HG03103 (cell line): ENCODE data around the gene SQSTM1.
A peak's percentile ranks its signal among the peaks of the same experiment; 100 is the strongest.

Experiments used
- ATAC-seq: cut with Tn5 transposase; IDR thresholded peaks from one replicate; pipeline ENCODE4 v1.9.1; 2021; ENCODE audit warnings: low read depth; ENCODE audit not compliant: unreplicated experiment

Gene SQSTM1

DNA sequence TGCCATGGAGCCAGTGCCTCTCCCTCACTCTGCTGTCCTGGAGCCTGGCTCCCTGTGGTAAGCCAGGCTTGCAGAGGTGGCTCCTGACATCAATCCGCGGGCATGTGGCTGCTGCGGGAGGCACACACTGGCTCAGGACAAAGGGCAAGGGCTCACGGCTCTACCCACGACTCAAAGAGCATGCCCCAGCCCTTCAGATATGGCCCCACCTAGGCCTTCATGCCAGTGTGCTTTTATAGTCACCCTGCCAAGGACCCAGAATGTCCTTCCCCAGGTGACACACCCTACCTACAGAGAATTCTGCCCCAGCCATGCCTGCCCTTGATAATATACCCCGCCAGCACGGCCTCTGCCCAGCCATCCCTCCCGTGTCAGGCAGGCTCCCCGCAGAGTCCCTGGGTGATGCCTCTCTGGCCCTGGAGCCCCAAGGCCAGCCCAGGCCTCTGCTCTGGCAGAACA is 15.6 kb upstream of the SQSTM1 start:
- no peak for ATAC-seq

DNA sequence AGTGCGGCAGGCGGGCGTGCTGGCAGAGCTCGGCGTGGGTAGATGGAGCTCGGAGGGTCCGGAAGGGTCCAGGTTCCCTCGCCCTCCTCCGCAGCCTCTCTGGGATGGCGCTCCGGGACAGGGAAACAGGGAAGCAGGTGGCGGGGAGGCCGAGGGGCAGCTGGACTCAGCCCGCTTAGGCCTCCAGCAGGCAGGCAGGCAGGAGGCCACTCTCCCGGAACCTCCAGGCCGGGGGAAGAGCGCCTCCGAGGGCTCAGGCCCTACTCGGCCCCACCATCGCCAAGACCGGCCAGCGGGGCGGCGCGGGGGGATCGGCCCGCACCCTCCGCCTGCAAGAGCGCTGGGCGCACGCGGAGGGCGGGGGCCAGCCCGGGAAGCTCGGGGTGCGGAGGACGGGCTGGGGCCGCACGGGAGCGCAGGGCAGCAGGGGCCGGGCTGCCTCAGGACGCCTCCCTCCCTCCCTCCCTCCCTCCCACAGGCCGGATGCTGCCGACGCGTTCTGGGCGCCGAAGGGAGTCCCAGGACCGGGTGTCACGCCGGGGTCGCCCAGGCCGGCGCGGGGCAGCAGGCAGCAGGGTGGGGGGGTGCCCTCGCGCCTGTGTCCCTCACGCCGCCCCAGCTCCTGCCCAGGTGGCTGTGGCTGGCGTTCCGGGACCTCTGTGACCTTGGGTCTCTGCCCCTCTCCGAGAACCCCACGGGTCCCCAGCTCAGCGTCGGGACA is 15.0 kb upstream of the SQSTM1 start:
- ATAC-seq: peak; percentile 14

DNA sequence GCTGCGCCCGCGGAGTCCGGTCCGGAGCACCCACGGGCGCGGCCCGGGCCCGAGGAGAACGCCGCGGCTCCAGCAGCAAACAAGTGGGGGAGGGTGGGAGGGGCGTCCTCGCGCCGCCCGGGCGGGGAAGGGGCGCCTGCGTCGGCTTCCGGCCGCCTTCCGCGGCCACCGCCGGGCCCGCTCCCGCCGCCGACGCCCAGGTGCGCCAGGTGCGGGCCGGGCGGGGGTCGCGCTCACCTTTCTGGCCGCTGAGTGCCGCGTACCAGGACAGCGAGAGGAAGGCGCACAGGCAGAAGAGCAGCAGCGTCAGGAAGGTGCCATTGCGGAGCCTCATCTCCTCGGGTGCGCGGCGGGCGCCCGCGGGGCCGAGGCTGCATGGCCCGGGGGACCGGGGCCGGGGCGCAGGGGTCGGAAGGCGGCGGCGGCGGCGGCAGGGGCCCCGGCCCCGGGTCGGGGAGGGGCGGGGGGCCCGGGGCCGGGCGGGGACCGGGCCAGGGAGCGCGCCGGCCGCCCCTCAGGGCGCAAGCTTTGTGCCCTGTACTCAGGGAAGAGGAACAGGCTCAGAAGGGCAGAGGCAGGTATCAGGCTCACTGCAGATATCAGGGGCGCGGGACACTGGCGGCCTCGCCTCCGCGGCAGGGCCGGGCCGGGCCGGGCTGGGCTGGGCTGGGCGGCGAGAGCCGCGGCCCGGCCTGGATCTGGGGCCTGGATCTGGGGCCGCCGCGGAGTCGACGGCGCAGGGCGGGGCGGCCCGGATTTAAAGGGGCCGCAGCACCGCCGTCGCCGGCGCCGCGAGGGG is 14.3 kb upstream of the SQSTM1 start, which contains the start of gene MGAT4B:
Gene MGAT4B (minus strand): TSS at position 617 of the 799 bp plus-strand sequence. CDS start 283 bp downstream, at position 334.
- peak; percentile 53 for ATAC-seq

DNA sequence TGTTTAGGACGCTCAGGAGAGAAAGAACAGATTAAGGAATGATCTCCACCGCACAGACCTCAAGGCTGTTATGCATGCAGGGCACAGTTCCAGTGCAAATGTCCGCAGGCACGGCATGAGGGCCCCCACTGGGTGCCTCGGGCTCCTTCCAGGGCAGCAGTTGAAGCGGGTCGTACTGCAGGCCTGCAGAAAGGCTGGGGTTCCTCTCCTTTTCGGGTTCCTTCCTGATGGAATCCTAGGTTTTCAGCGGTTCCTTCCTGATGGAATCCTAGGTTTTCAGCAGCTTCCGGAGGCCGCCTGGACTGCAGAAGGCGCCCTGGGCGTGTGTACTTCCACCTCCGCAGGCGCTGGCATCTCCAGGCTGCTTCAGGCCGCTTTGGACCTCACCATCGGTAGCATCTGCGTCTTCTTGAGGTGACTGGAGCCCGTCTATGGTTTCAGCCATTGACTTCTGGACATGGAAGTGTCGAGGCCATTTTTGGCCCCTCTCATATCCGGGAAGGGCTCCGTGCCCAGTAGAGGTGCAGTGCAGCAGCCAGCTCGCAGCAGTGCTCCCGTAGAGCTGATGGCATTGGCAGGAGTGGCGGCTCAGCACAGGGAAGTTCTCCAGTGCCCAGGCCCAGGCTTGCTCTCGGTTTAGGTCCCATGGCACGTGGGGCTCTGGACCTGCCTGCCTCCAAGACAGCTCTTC is 8.4 kb upstream of the SQSTM1 start:
- no peak for ATAC-seq

DNA sequence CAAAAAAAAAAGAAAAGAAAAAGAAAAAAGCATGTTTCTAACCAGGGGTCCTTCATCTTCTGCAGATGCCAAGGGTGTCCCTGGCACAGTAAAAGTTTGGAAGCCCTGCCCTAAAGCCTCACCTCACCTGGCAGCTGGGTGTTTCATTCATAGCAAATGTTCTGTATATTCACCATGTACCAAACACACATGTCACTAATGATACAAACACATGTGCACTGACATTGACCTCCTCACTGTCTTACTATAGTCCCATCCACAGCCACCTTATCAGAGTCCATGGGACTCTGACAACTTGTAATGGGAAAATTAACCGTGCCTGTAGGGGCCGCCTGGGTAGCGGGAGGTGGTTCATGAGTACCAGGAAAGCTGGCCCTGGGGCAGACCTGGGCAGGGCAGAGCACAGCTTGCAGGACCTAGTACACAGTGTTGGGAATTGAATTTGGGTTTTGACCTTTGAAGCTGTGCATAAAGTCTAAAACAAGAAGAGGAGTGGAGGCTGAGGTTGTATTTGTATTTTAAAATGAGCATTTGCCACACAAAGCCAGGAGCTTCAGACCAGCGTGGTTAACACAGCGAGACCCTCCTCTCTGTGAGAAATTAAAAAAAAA is 7.6 kb upstream of the SQSTM1 start:
- no peak for ATAC-seq

DNA sequence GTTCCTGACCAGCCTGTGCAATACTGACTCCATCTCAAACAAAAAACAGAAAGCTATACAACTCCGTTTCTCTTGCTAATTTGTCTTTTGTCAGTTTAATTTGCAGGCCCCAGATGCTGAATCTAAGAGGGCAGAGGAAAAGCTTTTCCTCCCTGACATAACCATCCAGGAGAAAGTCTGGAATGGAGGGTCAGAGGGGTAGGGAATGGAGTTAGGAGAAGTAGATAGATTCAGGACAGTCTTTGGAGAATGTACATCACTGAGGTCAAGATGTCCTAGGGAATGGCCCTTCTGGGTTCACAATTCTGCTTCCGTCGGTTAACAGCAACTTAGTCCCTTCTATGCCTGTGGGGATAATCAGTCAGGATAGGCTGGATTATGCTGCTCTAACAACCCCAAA is 6.6 kb upstream of the SQSTM1 start:
- no peak for ATAC-seq

DNA sequence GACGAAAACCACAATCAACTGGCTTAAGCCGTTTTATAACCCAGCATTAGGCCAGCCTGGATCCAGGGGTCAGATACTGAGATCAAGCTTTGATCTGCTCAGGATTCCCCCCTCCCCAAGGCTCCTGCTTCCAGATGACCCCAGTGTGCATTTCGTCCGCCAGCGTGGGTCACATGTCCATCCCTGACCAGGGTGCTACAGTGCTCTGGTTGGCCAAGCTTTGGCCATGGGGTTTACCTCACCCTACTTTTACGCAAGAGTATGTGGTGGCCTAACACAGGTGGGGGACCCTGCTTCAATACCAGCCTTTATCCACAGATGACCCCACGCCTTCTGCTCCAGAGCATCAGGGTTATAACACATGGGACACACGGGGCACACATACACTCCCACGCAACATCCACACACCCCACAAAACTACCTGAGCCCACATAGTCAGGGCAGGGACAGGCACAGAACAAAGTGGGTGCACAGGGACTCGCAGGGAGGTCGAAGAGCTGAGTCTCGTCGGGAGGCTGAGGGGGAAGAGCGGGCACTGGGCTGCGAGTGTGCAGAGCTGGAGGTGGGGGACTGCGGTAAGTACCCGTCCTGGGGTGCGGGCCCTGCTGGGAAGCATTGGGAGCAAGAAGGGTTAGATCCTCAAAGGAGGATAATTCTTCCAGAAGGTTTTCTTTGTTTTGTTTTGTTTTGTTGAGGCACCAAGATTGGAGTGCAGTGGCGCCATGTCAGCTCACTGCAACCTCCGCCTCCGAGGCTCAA is 5.0 kb upstream of the SQSTM1 start:
- no peak for ATAC-seq

DNA sequence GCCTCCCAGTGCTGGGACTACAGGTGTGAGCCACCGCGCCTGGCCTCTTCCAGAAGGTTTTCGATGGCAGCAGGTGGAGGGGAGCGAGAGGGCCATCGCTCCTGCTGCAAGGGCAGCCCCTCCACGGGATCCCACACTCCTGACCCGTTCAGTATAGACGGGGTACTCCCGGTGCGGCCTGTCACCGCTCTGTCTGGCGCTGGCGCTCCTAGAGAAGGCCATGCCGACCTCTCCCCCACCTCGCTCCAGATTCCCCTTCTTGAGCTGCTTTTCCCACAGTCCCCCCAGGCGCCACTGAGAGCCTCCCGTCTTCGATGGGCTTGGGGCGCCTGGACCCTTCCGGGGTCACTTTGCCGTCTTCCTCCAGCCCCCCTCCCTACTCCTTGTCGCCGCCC is 4.3 kb upstream of the SQSTM1 start:
- ATAC-seq: no peak

DNA sequence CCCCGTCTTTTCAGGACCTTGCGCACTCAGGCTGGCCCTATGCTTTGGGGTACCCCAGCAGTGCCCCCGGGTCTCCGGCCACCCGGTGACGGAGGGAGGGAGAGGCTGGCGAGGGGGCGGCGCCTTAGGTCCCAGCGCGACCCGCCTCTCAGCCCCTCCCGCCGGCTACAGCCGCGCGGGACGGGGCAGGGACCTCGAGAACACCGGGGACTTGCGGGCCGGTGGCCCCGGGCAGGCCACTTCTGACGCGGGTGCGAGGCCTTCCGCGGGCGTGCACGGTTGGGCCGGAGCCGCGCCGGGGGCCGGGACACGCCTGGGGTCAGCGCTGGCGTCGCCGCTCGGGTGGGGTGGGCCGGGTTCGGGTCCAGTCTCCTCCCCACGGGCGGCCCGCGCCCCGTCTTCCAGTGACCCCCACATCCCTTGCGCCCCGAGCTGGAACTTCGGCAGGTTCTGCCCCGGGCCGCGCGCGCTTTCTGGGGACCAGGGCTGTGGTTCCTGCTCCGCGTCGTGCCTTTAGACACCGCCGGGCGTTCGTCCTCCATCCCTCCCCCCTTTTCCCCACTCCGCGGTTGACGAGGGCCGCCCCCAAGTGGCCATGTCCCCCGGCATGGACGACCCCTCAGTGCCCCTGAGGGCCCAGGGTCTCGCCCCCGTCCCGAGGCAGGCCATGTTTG is 3.8 kb upstream of the SQSTM1 start:
- ATAC-seq: no peak

DNA sequence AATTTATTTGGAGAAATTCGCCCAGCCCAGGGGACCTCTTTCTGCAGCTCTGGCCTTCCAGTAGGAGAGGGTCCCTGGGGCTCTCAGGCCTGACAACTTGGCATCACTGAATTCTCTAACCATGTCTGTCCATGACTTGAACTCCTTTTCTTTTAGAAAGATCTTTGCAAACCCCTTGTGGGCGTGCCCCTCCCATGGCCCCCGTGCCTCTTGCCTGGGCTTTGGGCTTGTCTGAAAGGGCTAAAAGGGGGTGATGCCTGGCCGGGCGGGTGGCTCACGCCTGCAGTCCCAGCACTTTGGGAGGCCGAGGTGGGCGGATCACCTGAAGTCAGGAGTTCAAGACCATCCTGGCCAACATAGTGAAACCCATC is 3.2 kb upstream of the SQSTM1 start:
- ATAC-seq: no peak

DNA sequence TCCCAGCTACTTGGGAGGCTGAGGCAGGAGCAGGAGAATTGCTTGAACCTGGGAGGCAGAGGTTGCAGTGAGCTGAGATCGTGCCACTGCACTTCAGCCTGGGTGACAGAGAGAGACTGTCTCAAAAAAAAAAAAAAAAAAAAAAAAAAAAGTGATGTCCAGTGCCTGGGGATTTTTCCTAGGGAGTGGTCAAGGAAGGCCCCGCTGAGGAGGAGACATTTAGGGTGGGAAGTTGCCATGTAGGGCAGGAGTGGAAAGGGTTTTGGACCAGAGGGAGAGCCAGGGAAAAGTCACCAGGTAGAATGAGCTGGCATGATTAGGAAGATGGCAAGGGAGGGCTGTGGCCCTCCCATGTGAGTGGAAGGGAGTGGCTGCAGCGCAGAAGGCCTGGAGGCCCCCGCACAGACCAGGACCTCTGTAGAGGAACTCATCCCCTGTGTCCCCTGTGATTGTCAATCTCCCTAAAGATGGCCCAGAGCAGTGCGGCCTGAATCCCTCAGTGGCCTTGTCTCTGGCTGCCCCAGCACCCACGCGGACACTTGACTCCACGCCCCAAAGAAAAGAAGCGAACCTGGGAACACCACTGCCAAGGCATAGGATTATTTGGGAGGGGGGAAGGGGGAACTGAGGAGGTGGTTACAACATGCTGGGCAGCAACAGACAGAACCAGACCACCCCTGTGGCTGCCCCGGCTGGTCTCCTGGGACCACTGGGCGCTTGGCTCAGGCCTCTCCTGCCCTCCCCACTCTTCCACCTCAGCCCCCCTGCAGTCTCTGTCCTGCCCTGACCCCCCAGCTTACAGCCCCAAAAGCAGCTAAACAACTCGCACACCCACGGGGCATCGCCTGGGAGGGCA is 2.6 kb upstream of the SQSTM1 start:
- no peak for ATAC-seq

DNA sequence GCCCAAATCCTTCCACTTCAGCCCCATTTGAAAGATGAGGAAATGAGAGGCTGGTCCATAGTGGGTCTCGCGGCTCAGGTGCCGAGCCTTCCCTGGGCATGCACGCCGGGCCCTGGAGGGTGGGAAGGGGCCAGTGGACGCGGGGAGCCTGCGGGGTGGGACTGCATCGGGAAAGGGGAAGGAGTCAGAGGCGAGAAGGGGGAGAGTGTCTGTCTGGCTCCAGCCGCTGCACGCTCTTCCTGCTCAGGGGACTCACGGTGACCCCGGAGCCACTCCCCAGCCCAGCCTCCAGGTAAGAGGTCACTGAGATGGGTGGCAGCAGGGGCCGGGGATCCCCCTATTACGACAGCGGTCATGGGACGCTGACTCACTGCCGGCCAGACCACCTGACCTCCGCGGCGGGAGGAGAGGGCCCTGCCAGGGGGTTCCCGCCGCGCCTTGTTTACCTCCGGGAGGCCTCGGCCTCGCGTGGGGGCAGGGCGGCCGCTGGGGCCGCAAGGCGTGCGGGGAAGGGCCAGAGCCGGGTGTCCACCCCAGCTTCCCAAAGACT is 1.9 kb upstream of the SQSTM1 start:
- peak; percentile 55 for ATAC-seq

DNA sequence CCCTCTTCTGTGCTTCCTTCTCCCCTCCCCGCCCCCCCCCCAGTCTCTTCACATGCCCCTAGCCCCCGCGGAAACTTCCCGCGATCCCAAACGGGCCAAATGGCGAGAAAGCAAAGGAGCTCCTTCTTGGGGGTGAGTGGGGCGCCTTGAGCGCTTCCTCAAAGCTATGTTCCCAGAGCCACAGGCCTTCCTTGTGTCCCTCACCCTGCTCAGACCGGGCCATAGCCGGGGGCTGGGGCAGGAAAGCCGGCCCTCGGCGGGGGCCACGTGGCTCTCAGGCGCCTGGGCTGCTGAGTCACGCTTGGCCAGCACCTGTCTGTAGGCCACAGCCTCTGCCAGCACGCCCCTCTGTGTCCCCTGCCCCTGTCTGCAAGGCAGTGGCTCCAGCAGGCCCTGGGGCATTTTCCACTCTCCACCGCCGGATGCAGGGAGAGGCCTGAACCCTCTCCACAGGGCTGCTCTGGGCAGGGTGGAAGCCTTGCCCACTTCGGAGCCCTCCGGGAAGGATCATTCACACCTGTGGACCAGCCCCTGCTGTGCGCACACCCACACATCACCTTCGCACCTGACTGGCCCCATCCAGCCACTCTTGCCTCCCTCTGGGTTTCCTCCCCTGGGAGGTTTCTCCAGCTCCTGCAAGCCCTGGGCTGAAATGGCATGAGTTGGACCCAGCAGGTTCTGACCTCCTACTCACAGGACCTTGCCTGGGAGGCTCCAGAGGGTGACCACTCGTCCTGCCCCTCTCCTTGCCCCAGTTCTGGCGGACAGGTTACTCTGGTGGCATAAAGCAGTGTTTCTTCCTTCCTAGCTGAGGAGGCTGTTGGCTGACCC is 1.2 kb upstream of the SQSTM1 start:
- ATAC-seq: no peak

DNA sequence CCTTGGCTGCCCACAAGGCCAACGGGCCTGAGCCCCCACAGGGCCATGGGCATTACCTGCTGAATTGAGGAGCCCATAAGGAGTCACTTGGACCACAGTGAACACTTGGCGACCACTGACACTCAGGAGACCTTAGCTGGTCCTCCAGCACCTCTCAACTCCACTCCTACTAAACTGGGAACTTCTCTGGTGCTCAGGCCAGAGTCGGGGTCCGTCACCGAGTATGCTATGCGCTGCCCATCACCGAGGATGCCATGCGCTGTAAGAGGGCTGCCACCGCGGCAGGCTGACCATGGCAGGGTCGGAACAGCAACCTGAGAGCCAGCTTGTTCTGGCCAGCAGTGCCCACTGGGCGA is 600 bp upstream of the SQSTM1 start:
- no peak for ATAC-seq

DNA sequence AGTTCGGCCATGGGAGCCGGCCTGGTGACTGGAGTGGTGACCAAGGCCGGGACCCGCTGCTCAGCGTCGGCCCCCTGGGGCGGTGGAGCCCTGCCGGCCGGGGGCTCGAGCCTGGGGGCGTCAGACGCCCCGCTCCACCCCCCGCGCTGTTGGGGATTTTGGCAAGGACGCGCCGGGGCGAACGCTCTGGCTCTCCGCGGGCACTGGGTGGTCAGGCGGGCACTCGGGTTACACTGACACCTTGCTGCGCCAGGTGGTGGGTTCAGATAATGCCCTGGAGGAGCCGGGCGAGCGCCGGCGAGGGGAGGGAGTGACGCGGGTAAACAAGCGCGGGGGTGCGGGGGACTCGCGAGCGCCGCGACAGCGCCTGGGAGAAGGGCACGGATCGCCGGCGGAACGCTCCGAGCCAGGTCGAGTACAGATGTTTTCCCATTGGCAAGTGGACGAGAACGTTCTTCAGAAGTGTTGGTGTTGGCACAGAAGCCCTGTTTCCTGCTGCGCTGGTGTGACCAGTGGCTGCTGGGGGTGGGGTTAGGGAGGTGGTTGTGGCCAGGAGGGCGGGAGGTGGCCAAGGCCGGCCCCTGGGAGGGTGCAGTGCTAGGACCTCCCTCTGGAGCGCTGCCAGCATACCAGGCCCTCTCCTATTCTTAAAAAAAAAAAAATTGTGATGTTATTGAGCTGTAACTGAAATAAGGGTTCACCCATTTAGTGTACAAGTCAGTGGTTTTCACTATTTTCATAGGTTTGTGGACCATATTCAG is 773 bp downstream of the SQSTM1 start:
- ATAC-seq: peak; percentile 38

DNA sequence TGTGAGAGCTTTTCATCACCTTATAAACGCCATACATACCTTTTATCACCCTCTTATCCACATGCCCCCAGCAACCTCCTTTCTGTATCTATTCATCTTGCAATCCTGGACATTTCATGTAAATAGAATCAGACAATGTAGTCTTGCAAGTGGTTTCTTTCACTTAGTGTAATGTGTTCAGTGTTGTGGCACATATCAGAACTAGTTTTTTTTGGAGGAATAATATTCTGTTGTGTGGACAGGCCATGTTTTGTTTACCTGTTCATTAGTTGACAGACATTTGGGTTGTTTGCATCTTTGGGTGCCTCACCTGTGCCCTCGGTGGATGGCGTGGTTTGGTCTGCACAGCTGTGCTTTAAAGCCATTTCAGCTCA is 1.3 kb downstream of the SQSTM1 start:
- ATAC-seq: no peak

DNA sequence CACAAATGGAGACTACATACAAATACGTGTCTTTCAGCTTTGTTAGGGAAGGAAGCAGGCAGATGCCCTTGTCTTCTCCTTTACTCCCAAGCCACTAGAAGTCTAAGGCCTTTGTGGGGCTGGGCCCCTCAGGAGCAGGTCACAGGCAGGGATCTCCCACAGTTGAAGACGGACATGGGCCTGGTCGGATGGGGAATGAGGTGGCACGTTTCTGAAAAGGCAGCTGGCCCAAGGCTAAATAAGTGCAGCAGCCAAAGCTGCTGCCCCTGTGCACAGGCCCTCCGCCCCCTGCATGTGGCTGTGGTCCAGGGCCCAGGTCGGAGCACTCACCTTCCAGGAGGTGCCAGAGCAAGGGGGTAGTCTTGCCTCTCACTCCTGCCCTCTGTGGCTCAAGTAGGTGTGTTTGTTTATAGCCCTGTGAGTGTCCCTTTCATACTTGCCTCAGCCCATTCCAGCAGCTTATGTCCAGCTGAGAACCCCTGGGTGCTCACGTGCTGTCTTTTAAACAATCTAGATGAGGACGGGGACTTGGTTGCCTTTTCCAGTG is 1.8 kb downstream of the SQSTM1 start:
- no peak for ATAC-seq
